Measurements from ENCODE around the gene RAI1.

Gene RAI1

GRCh38 chr17:17723354-17724261, 42.4 kb downstream of the RAI1 start:
- POLR2A ChIA-PET: no interaction called here
- TF ChIP-seq CTCF (IDR thresholded peaks at IDR 0.05; ENCODE audit: control extremely low read depth, extremely low read depth, low read depth, missing control alignments): no peak
- peak; percentile 62 for DNase-seq (ENCODE audit: extremely low spot score)
- CTCF ChIA-PET: no interaction called here

GRCh38 chr17:17724307-17725010, 43.2 kb downstream of the RAI1 start:
- ChIA-PET CTCF (no interaction called here), POLR2A (interaction anchor here (0.6 kb wide), 1 partner anchor 15 kb away, joined by 3 read pairs; no protein-coding TSS in a partner anchor)
- peak; percentile 81 for DNase-seq (ENCODE audit: extremely low spot score)
- no peak for TF ChIP-seq CTCF (IDR thresholded peaks at IDR 0.05; ENCODE audit: control extremely low read depth, extremely low read depth, low read depth, missing control alignments)

- DNase-seq (ENCODE audit: extremely low spot score): no peak
- no peak for TF ChIP-seq CTCF (IDR thresholded peaks at IDR 0.05; ENCODE audit: control extremely low read depth, extremely low read depth, low read depth, missing control alignments)
- CTCF ChIA-PET: no interaction called here
- POLR2A ChIA-PET: interaction anchor here (0.6 kb wide), 1 partner anchor 14 kb away, joined by 3 read pairs; no protein-coding TSS in a partner anchor
Measured at GRCh38 chr17:17725011-17725751, 43.9 kb downstream of the RAI1 start.

GRCh38 chr17:17725752-17726457, 44.6 kb downstream of the RAI1 start:
- ChIA-PET POLR2A (no interaction called here), CTCF (no interaction called here)

GRCh38 chr17:17726458-17727060, 45.3 kb downstream of the RAI1 start:
- DNase-seq (ENCODE audit: extremely low spot score): no peak
- ChIA-PET POLR2A (no interaction called here), CTCF (interaction anchor here (1.3 to 1.5 kb wide), 2 partner anchors 11 to 86 kb away, joined by 4 to 5 read pairs; no protein-coding TSS in a partner anchor)
- no peak for TF ChIP-seq CTCF (IDR thresholded peaks at IDR 0.05; ENCODE audit: control extremely low read depth, extremely low read depth, low read depth, missing control alignments)

More at GRCh38 chr17:17725752-17726457, 44.6 kb downstream of the RAI1 start:
- TF ChIP-seq CTCF (IDR thresholded peaks at IDR 0.05; ENCODE audit: control extremely low read depth, extremely low read depth, low read depth, missing control alignments): no peak
- DNase-seq (ENCODE audit: extremely low spot score): no peak

Data from GM10248 (cell line).